Activated T-helper 17 cell treated with anti-CD3 and anti-CD28 coated beads, Interleukin-2, amount 50 U/mL, for 72 hours (primary cell): Measurements from ENCODE around the gene SLC15A1. TPM values are rescaled to one million over a fixed set of nuclear protein-coding genes. Genes with fewer than 3 reads are reported as not detected.
A peak's percentile ranks its signal among the peaks of the same experiment; 100 is the strongest.

Source experiments
- ATAC-seq: fragments of 150-1000 bp; cut with Tn5 transposase; replicated peaks from 2 replicates; pipeline ENCODE4 v1.10.0; 2021; ENCODE audit warnings: mild to moderate bottlenecking, moderate library complexity
- H3K27ac Mint-ChIP-seq: one replicate; pipeline ENCODE4 v1.8.0; 2022; ENCODE audit warnings: mixed read lengths
- H3K27me3 Mint-ChIP-seq: one replicate; pipeline ENCODE4 v1.8.0; 2022; ENCODE audit warnings: mixed read lengths
- H3K36me3 Mint-ChIP-seq: one replicate; pipeline ENCODE4 v1.8.0; 2022; ENCODE audit warnings: low read depth, mild to moderate bottlenecking, mixed read lengths
- H3K4me1 Mint-ChIP-seq: one replicate; pipeline ENCODE4 v1.8.0; 2022; ENCODE audit warnings: mixed read lengths
- H3K4me3 Mint-ChIP-seq: one replicate; pipeline ENCODE4 v1.8.0; 2022; ENCODE audit warnings: mild to moderate bottlenecking, mixed read lengths
- H3K9me3 Mint-ChIP-seq: one replicate; pipeline ENCODE4 v1.8.0; 2022; ENCODE audit warnings: mixed read lengths
- total RNA-seq, 2 donors: library from RNA; stranded (reverse); gene quantifications; one replicate each; pipeline ENCODE4 v1.2.3, GENCODE V29; 2022

Gene SLC15A1
- total RNA-seq, 2 donors from 2014 or later, result not detected

GRCh38 chr13:98717891-98718290 lies 34.6 kb downstream of the SLC15A1 start:
- no peak overlapping the region for H3K4me3 Mint-ChIP-seq
- no peaks in the 10 kb centered on the region for H3K9me3 Mint-ChIP-seq
- no peak for ATAC-seq
- no peaks in the 10 kb centered on the region for H3K4me1 Mint-ChIP-seq
- no peaks in the 10 kb centered on the region for H3K36me3 Mint-ChIP-seq
- H3K27ac Mint-ChIP-seq, result no peak overlapping the region
- peaks cover 8% of the 10 kb centered on the region for H3K27me3 Mint-ChIP-seq

DNA sequence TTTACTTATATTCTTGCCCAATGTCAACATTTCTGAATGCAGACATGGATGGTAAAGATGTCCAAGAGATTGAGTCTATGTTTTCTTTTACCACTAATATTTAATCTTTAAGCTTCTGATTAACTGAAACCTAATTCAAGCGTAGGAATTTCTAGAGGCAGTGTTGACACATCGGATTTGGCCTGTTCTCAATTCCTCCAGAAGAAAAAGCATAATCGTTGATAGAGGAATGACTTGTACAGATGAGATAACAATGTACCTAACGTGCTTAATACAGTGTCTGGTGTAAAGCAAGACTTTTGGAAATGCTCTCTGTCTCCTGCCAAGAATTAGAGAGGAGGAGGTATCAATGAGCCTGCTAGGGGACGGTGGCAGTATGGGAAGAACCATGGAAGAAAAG lies 35.2 kb downstream of the SLC15A1 start:
- H3K27ac Mint-ChIP-seq, result no peak overlapping the region
- H3K4me3 Mint-ChIP-seq, result no peak overlapping the region
- no peaks in the 10 kb centered on the region for H3K36me3 Mint-ChIP-seq
- H3K4me1 Mint-ChIP-seq, result no peaks in the 10 kb centered on the region
- ATAC-seq, result no peak
- H3K27me3 Mint-ChIP-seq, result peaks cover 8% of the 10 kb centered on the region
- no peaks in the 10 kb centered on the region for H3K9me3 Mint-ChIP-seq

DNA sequence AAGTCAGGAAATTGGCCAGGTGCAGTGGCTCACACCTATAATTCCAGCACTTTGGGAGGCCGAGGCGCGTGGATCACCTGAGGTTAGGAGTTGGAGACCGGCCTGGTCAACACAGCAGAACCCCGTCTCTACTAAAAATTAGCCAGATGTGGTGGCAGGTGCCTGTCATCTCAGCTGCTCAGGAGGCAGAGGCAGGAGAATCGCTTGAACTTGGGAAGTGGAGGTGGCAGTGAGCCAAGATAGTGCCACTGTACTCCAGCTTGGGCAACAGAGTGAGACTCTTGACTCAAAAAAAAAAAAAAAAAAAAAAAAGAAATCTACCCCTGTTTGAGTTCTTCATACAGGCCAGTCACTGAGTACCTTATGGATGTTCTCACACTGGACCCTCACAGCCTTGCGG lies 42.0 kb downstream of the SLC15A1 start:
- Mint-ChIP-seq H3K9me3 (no peaks in the 10 kb centered on the region), H3K27me3 (peaks cover 10% of the 10 kb centered on the region)
- ATAC-seq, result no peak

GRCh38 chr13:98707281-98707999 lies 45.0 kb downstream of the SLC15A1 start:
- ATAC-seq, result no peak
- no peaks in the 10 kb centered on the region for H3K4me1 Mint-ChIP-seq
- no peaks in the 10 kb centered on the region for H3K36me3 Mint-ChIP-seq
- no peak overlapping the region for H3K27ac Mint-ChIP-seq
- H3K4me3 Mint-ChIP-seq, result no peak overlapping the region
- peaks cover 21% of the 10 kb centered on the region for H3K27me3 Mint-ChIP-seq
- no peaks in the 10 kb centered on the region for H3K9me3 Mint-ChIP-seq

More for the DNA sequence above, 42.0 kb downstream of the SLC15A1 start:
- Mint-ChIP-seq H3K4me1 (no peaks in the 10 kb centered on the region), H3K36me3 (no peaks in the 10 kb centered on the region), H3K4me3 (no peak overlapping the region), H3K27ac (no peak overlapping the region)

GRCh38 chr13:98706446-98707110 lies 45.9 kb downstream of the SLC15A1 start:
- no peak overlapping the region for H3K27ac Mint-ChIP-seq
- peak; percentile 23 for ATAC-seq
- H3K9me3 Mint-ChIP-seq, result no peaks in the 10 kb centered on the region
- no peak overlapping the region for H3K4me3 Mint-ChIP-seq
- no peaks in the 10 kb centered on the region for H3K4me1 Mint-ChIP-seq
- peaks cover 21% of the 10 kb centered on the region for H3K27me3 Mint-ChIP-seq
- H3K36me3 Mint-ChIP-seq, result no peaks in the 10 kb centered on the region

DNA sequence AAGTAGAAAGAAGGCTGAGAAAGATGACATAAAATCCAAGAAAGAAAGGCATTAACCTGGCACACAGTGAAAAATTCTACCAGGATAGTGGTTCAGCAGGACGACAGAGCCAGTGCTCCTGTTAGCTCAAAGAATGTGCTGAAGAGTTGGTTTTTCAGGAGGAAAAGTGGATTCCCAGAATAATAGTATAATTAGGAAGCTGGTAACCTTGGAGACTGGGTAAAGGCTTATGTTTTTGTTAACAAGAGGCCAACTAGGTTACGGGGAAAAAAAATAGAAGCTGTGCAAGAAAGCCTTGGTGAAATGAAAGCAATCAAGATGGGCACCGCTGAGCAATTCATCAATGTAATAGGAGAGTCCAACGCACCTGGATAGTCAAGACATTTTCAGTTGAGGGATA lies 54.7 kb downstream of the SLC15A1 start:
- Mint-ChIP-seq H3K36me3 (no peaks in the 10 kb centered on the region), H3K27me3 (peaks cover 19% of the 10 kb centered on the region), H3K4me3 (no peak overlapping the region), H3K27ac (no peak overlapping the region), H3K9me3 (no peaks in the 10 kb centered on the region), H3K4me1 (no peaks in the 10 kb centered on the region)
- no peak for ATAC-seq

DNA sequence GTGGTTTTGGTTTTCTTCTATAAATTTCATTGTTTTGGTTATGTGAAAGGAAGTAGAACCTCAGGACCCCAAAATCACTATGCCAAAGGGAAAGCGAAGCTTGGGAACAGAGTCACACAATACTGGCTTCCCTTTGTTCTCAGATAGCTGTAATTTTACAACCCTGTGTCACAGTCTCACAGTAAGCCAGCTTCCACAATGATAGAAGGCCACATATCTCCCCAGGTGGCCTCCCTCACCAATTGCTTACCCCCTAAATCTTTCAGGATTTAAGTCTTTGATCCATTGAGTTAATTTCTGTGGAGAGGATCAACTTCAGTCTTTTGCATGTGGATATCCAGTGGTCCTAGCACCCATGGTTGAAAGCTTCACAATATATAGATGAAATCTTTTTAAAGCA lies 58.7 kb downstream of the SLC15A1 start:
- Mint-ChIP-seq H3K4me3 (no peak overlapping the region), H3K36me3 (no peaks in the 10 kb centered on the region), H3K4me1 (no peaks in the 10 kb centered on the region), H3K27ac (no peak overlapping the region), H3K9me3 (no peaks in the 10 kb centered on the region), H3K27me3 (peaks cover 16% of the 10 kb centered on the region)
- ATAC-seq, result no peak

DNA sequence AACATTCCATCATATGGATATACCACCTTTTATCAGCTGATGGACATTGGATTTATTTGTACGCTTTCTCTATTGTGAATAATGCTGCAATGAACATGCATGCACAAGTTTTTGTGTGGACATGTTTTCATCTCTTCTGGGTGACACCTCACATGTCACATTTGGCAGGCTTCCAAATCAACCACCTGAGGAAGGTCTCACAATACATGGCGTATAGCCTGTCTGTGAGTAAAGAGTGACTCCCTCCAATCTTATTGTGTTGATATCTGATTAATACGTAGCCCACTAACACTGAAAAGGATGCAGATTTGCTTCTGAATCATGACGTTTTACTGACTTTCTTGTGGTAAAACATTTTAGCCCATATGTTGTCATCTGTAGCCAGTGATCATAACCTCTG lies 61.1 kb downstream of the SLC15A1 start:
- no peak for ATAC-seq
- H3K9me3 Mint-ChIP-seq, result no peaks in the 10 kb centered on the region
- no peak overlapping the region for H3K27ac Mint-ChIP-seq
- H3K4me3 Mint-ChIP-seq, result no peak overlapping the region
- H3K4me1 Mint-ChIP-seq, result no peaks in the 10 kb centered on the region
- peaks cover 5% of the 10 kb centered on the region for H3K27me3 Mint-ChIP-seq
- no peaks in the 10 kb centered on the region for H3K36me3 Mint-ChIP-seq

- Mint-ChIP-seq H3K36me3 (no peaks in the 10 kb centered on the region), H3K4me1 (no peaks in the 10 kb centered on the region), H3K4me3 (no peak overlapping the region), H3K27ac (no peak overlapping the region), H3K9me3 (no peaks in the 10 kb centered on the region), H3K27me3 (peaks cover under 1% of the 10 kb centered on the region)
- ATAC-seq, result no peak
These were observed 62.0 kb downstream of the SLC15A1 start for GRCh38 chr13:98690348-98691022.

- Mint-ChIP-seq H3K4me1 (no peaks in the 10 kb centered on the region), H3K27ac (no peak overlapping the region), H3K9me3 (no peaks in the 10 kb centered on the region), H3K36me3 (no peaks in the 10 kb centered on the region), H3K4me3 (no peak overlapping the region), H3K27me3 (peaks cover 9% of the 10 kb centered on the region)
- ATAC-seq, result no peak
These were observed 63.0 kb downstream of the SLC15A1 start for GRCh38 chr13:98689347-98689968.

DNA sequence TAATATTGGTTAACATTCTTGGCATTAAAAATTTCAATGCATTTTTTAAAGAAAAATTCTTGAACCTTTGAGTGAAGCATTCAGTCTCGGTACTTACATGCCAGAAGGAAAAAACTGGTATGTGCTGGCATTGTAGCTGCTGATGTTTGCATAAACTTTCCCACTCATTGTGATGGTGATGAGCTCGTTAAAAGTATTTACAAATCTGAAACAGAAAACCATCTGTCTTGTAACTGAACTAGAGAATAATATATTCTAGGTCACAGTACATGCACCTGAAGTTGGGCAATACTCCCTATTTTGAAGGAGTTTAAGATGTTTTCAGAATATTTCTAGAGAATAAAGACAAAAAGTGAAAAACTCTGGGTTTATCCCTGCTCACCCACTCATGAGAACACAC lies 64.1 kb downstream of the SLC15A1 start:
- Mint-ChIP-seq H3K27ac (no peak overlapping the region), H3K4me1 (no peaks in the 10 kb centered on the region), H3K9me3 (no peaks in the 10 kb centered on the region), H3K27me3 (peaks cover 12% of the 10 kb centered on the region), H3K4me3 (no peak overlapping the region), H3K36me3 (no peaks in the 10 kb centered on the region)
- ATAC-seq, result no peak

DNA sequence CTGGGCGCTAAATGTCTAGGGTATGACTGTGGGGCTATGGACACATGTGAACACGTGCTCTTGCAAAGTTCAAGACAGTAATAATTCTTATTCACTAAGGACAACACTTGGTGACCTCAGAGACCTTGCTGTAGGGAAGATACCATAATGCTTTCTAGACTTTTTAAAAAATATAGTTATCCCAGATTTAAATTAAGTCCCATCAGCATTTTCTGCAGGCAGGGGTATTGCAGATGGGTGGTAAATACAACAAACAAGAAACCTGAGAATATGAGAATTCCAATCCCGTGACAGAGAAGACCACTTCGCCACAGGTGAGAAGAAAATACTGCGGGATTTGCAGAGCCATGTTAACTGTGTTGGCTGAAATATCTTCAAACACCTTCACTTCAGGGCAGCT lies 65.2 kb downstream of the SLC15A1 start:
- Mint-ChIP-seq H3K27me3 (peaks cover 20% of the 10 kb centered on the region), H3K4me3 (no peak overlapping the region), H3K9me3 (no peaks in the 10 kb centered on the region), H3K36me3 (no peaks in the 10 kb centered on the region), H3K4me1 (no peaks in the 10 kb centered on the region), H3K27ac (no peak overlapping the region)
- ATAC-seq, result no peak

GRCh38 chr13:98686270-98686669 lies 66.2 kb downstream of the SLC15A1 start:
- Mint-ChIP-seq H3K36me3 (no peaks in the 10 kb centered on the region), H3K27ac (no peak overlapping the region), H3K27me3 (peaks cover 23% of the 10 kb centered on the region), H3K4me3 (no peak overlapping the region), H3K9me3 (no peaks in the 10 kb centered on the region), H3K4me1 (no peaks in the 10 kb centered on the region)
- ATAC-seq, result no peak

GRCh38 chr13:98685146-98685545 lies 67.3 kb downstream of the SLC15A1 start:
- no peaks in the 10 kb centered on the region for H3K9me3 Mint-ChIP-seq
- ATAC-seq, result no peak
- no peak overlapping the region for H3K4me3 Mint-ChIP-seq

DNA sequence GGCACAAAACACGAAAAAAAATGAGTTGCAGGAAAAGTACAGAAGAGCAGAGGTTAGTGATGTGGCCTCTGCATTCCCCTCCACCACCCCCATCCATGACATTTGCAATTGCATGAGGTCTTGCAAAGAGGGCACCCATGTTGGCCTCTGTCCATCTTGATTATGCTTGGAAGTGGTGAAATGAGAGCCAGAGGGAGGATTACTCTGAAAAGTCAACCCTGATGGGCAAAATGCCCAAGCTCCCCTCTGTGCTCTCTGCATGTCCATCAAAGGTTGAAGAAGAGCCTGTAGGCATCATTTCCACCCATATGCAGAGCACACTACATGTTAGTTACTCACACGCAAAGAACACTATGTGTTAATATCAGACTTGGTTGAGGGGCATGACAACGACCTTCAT lies 71.4 kb downstream of the SLC15A1 start:
- H3K27me3 Mint-ChIP-seq, result peaks cover 26% of the 10 kb centered on the region

More at GRCh38 chr13:98685146-98685545, 67.3 kb downstream of the SLC15A1 start:
- H3K27me3 Mint-ChIP-seq, result peaks cover 23% of the 10 kb centered on the region
- no peaks in the 10 kb centered on the region for H3K36me3 Mint-ChIP-seq
- no peaks in the 10 kb centered on the region for H3K4me1 Mint-ChIP-seq
- no peak overlapping the region for H3K27ac Mint-ChIP-seq

More for the DNA sequence above, 71.4 kb downstream of the SLC15A1 start:
- H3K36me3 Mint-ChIP-seq, result no peaks in the 10 kb centered on the region
- H3K27ac Mint-ChIP-seq, result no peak overlapping the region
- H3K4me3 Mint-ChIP-seq, result no peak overlapping the region
- H3K9me3 Mint-ChIP-seq, result no peaks in the 10 kb centered on the region
- ATAC-seq, result no peak
- no peaks in the 10 kb centered on the region for H3K4me1 Mint-ChIP-seq
